HG03039 (cell line): Measurements from ENCODE around the gene GPR3.
"Not testable (repeated sequence)": the region's sequence is repeated elsewhere in the genome, so short reads cannot be mapped to it uniquely, and the experiment has no call there.

Experiments
- ATAC-seq: cut with Tn5 transposase; IDR thresholded peaks from one replicate; pipeline ENCODE4 v1.9.1; 2021; ENCODE audit warnings: mild to moderate bottlenecking, moderate library complexity; ENCODE audit not compliant: unreplicated experiment

GPR3 gene

GRCh38 chr1:27418326-27419185, 26.1 kb downstream of the GPR3 start:
- ATAC-seq: no peak

GRCh38 chr1:27423709-27424108, 31.3 kb downstream of the GPR3 start:
- ATAC-seq: no peak

GRCh38 chr1:27427329-27427728, 34.9 kb downstream of the GPR3 start:
- no peak for ATAC-seq

GRCh38 chr1:27427816-27428315, 35.4 kb downstream of the GPR3 start:
- no peak for ATAC-seq

- no peak for ATAC-seq
Measured at GRCh38 chr1:27428316-27429028, 36.0 kb downstream of the GPR3 start.

- no peak for ATAC-seq
Measured at GRCh38 chr1:27429029-27429425, 36.6 kb downstream of the GPR3 start.

GRCh38 chr1:27430903-27431600, 38.6 kb downstream of the GPR3 start:
- ATAC-seq: no peak

GRCh38 chr1:27431601-27431940, 39.1 kb downstream of the GPR3 start:
- ATAC-seq: no peak

GRCh38 chr1:27432725-27433124, 40.3 kb downstream of the GPR3 start:
- ATAC-seq: not testable (repeated sequence)

- ATAC-seq: no peak
Measured at GRCh38 chr1:27433706-27434105, 41.3 kb downstream of the GPR3 start.

GRCh38 chr1:27435566-27436203, 43.3 kb downstream of the GPR3 start:
- ATAC-seq: no peak

- ATAC-seq: no peak
Measured at GRCh38 chr1:27436204-27437159, 44.1 kb downstream of the GPR3 start.

- no peak for ATAC-seq
Measured at GRCh38 chr1:27438621-27439061, 46.2 kb downstream of the GPR3 start.

- ATAC-seq: no peak
Measured at GRCh38 chr1:27439150-27439549, 46.7 kb downstream of the GPR3 start.

GRCh38 chr1:27444632-27445031, 52.2 kb downstream of the GPR3 start:
- no peak for ATAC-seq
